ENCODE results near the gene ERBB4.

Gene ERBB4

GRCh38 chr2:212517693-212518092 lies 20.9 kb downstream of the ERBB4 start:
- Histone ChIP-seq H3K27me3 (replicated peaks; ENCODE audit: insufficient read depth, low read length) (no peaks in the 10 kb centered on the region), H3K4me2 (ENCODE audit: low read depth, low read length) (no peak overlapping the region), H3K4me1 (ENCODE audit: low read length) (no peaks in the 10 kb centered on the region), H3K4me3 (ENCODE audit: low read length) (no peak overlapping the region), H4K20me1 (ENCODE audit: insufficient read depth, low read length) (no peaks in the 10 kb centered on the region), H3K9me2 (replicated peaks; ENCODE audit: insufficient read depth, low read length) (no peaks in the 10 kb centered on the region), H3K9ac (ENCODE audit: low read length) (no peak overlapping the region), H3F3A (ENCODE audit: insufficient read depth, low read length) (no peaks in the 10 kb centered on the region), H3K9me3 (replicated peaks; ENCODE audit: insufficient read depth, low read length) (no peaks in the 10 kb centered on the region), H3K36me3 (replicated peaks; ENCODE audit: insufficient read depth, low read length) (no peaks in the 10 kb centered on the region), H2AFZ (ENCODE audit: low read length) (no peak overlapping the region), H3K27ac (ENCODE audit: low read length) (no peak overlapping the region), H3K79me2 (ENCODE audit: low read length) (no peaks in the 10 kb centered on the region)
- DNase-seq, result no peak
- TF ChIP-seq EZH2 (optimal IDR thresholded peaks at IDR 0.05; ENCODE audit: low read depth, low read length), result no peak
- no peak for TF ChIP-seq CTCF (IDR thresholded peaks at IDR 0.05; ENCODE audit: low read length)
- TF ChIP-seq EZH2phosphoT487 (IDR thresholded peaks at IDR 0.05; ENCODE audit: low read length), result no peak

- H3K36me3 ChIP-seq (replicated peaks; ENCODE audit: insufficient read depth, low read length), result no peaks in the 10 kb centered on the region
- H3K4me2 ChIP-seq (ENCODE audit: low read depth, low read length), result no peak overlapping the region
- no peaks in the 10 kb centered on the region for H4K20me1 ChIP-seq (ENCODE audit: insufficient read depth, low read length)
- no peak for DNase-seq
- H3F3A ChIP-seq (ENCODE audit: insufficient read depth, low read length), result no peaks in the 10 kb centered on the region
- no peaks in the 10 kb centered on the region for H3K79me2 ChIP-seq (ENCODE audit: low read length)
- H2AFZ ChIP-seq (ENCODE audit: low read length), result no peak overlapping the region
- TF ChIP-seq EZH2 (optimal IDR thresholded peaks at IDR 0.05; ENCODE audit: low read depth, low read length), result no peak
- no peak for TF ChIP-seq CTCF (IDR thresholded peaks at IDR 0.05; ENCODE audit: low read length)
- no peak for TF ChIP-seq EZH2phosphoT487 (IDR thresholded peaks at IDR 0.05; ENCODE audit: low read length)
- H3K27me3 ChIP-seq (replicated peaks; ENCODE audit: insufficient read depth, low read length), result no peaks in the 10 kb centered on the region
- no peak overlapping the region for H3K27ac ChIP-seq (ENCODE audit: low read length)
- no peaks in the 10 kb centered on the region for H3K4me1 ChIP-seq (ENCODE audit: low read length)
- H3K9me3 ChIP-seq (replicated peaks; ENCODE audit: insufficient read depth, low read length), result no peaks in the 10 kb centered on the region
- no peak overlapping the region for H3K9ac ChIP-seq (ENCODE audit: low read length)
- 0 out of 2 replicates have a peak, but pooled peaks cover 3% of the 10 kb centered on the region for H3K9me2 ChIP-seq (replicated peaks; ENCODE audit: insufficient read depth, low read length)
- no peak overlapping the region for H3K4me3 ChIP-seq (ENCODE audit: low read length)
Measured at GRCh38 chr2:212505586-212505985, 33.0 kb downstream of the ERBB4 start.

- H2AFZ ChIP-seq (ENCODE audit: low read length), result no peak overlapping the region
- no peak for DNase-seq
- no peaks in the 10 kb centered on the region for H3K9me3 ChIP-seq (replicated peaks; ENCODE audit: insufficient read depth, low read length)
- no peak overlapping the region for H3K4me3 ChIP-seq (ENCODE audit: low read length)
- H3K27ac ChIP-seq (ENCODE audit: low read length), result no peak overlapping the region
- no peaks in the 10 kb centered on the region for H3K27me3 ChIP-seq (replicated peaks; ENCODE audit: insufficient read depth, low read length)
- no peak overlapping the region for H3K9ac ChIP-seq (ENCODE audit: low read length)
- no peaks in the 10 kb centered on the region for H3K79me2 ChIP-seq (ENCODE audit: low read length)
- no peaks in the 10 kb centered on the region for H4K20me1 ChIP-seq (ENCODE audit: insufficient read depth, low read length)
- no peaks in the 10 kb centered on the region for H3F3A ChIP-seq (ENCODE audit: insufficient read depth, low read length)
- H3K9me2 ChIP-seq (replicated peaks; ENCODE audit: insufficient read depth, low read length), result no peaks in the 10 kb centered on the region
- no peak overlapping the region for H3K4me2 ChIP-seq (ENCODE audit: low read depth, low read length)
- TF ChIP-seq EZH2phosphoT487 (IDR thresholded peaks at IDR 0.05; ENCODE audit: low read length) (no peak), EZH2 (optimal IDR thresholded peaks at IDR 0.05; ENCODE audit: low read depth, low read length) (no peak), CTCF (IDR thresholded peaks at IDR 0.05; ENCODE audit: low read length) (no peak)
- H3K36me3 ChIP-seq (replicated peaks; ENCODE audit: insufficient read depth, low read length), result no peaks in the 10 kb centered on the region
- no peaks in the 10 kb centered on the region for H3K4me1 ChIP-seq (ENCODE audit: low read length)
Measured at GRCh38 chr2:212495046-212495445, 43.6 kb downstream of the ERBB4 start.

Measured in MM.1S (cell line).